UCSD-AML1 (cell line): ENCODE data around the gene NAA38.
A peak's percentile ranks its signal among the peaks of the same experiment; 100 is the strongest.
"Not testable (repeated sequence)": the region's sequence is repeated elsewhere in the genome, so short reads cannot be mapped to it uniquely, and the experiment has no call there.

Experiments used
- DNase-seq: peaks from one replicate; lab custom pipeline; 2025; ENCODE audit not compliant: unreplicated experiment; lab: John Stamatoyannopoulos, UW

Gene NAA38

DNA sequence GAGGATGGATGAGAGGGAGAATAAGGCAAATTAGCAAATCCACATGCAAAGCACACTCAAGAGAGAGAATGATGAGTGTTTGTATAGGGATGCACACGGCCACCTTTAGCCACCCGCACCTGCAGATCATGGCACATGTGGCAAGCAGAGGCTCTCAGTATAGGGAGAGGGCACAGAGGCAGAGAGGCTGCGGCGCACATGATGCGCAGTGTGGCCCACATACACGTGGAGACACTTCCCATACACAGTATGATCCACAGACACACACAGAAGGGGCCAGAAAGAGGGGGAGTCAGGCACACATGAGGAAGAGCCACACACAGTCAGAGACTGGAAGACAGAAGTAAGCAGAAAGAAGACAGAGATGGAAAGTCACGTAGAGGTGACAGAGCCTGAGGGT lies 24.7 kb upstream of the NAA38 start:
- no peak for DNase-seq

DNA sequence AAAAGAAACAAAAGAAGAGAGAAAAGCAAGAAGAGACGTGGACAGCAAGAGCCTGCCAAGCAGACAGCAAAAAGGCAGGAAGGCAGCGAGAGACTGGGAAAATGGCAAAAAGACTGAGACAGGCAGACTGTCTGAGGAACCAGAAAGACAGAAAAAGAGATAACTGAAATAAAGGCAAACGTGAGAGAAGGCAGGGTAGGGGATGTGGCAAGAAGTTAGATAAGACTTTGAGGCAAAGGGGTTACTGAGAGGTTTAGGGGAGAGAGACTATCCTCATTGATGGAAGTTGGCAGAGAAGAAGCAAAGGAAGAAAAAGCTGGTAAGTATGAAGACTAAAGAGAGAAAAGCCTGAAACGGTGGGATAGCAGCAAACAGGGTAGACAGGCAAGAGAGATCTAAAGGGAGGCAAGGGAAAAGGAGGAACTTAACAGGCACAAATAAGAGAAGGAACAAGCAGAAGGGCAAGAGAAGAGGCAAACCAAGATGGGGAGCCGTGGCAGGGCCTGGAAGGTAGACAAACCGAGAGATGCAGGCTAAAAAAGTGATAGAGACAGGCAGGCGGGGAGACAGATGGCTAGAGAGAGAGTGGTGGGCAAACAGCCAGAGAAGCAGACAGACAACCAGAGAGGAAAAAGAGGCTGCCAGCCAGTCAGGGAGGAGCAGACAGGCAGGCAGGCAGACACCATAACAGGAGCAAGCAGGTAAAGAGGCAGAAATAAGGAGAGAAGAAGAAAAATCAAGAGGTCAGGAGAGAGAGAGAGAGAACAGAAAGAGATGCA lies 24.1 kb upstream of the NAA38 start:
- no peak for DNase-seq

DNA sequence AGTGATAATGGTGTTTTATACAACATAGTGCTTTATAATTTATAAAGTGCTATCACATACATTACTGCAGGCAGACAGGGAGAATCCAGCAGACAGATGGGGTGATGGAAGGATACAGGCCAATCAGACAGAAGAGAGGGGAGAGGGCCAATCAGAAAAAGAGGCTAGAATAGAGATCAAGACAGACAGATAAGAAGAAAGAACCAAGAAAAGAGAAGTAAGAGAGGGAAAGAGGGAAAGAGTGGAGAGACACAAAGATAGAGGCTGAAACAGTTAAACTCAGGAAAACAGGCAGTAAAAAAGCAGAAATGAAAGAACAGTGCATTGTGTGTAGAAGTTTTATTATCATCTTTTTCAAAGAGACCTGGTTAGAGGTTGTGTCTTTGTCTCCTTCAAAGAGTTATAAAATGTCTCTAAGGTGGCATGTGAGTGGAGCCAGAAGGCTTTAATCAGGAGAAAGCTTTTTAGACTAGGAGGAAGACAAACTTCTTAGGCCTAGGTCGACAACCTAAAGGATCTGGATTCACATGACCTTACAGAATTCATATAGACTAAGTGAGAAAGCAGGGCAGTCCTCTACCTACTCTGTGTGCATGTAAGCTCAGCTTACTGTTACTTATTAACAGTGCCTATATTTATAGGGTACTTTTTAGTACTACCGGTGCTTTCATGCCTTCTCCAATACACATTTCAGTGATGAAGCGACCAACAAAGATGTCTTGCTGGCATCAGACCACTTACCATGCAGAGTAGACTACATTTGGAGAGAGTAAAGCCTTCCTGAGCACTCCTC lies 22.9 kb upstream of the NAA38 start:
- no peak for DNase-seq

DNA sequence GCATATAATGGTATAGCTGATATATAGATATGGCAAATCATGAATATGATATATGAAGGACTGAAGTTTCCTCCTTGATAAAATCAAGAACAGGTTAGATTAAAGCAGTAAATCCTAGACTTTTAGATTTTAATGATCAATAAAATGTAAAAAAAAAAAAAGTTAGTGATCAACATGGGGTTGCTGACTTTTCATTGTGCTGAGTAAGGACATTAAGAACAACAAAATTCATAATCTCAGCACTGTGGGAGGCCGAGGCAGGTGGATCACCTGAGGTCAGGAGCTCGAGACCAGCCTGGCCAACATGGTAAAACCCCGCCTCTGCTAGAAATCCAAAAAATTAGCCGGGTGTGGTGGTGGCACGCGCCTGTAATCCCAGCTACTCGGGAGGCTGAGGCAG lies 20.9 kb upstream of the NAA38 start:
- DNase-seq = no peak

DNA sequence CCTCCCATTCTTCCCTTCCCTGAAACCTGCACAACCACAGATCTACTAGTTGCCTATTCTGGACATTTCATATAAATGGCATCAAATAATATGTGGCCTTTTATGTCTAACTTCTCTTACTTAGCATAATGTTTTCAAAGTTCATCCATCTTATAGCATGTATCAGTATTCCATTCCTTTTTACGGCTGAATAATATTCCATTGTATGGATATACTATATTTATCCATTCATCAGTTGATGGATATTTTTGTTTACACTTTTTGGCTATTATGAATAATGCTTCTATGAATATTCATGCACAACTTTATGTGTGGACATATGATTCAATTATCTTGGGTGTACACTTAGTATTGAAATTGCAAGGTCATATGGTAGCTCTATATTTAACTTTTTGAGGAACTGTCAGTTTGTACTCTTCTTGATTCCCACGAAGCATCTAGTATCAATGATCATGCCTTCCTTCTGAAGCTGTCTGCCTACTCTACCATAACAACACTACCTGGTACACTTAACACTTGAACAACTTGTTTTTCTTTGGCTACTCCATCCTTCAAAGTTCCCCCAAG lies 18.5 kb upstream of the NAA38 start:
- no peak for DNase-seq

DNA sequence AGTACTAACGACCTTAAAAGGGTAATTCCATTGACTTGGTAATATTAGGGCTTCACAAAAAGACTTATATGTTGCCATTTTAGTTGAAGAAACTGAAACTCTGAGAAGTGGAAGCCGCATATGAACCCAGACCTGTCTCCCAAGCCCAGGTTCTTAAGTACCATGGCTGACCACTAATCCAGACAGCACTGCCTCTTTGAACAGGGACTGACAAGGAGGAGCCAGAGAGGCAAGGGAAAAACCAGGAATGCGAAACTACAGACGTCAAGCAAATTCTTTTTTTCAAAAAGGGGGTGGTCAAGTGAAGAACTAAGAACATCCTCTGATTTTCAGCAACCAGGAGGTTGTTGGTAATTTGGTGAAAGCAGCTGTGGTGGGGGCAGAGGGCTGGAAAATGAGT lies 15.7 kb upstream of the NAA38 start:
- no peak for DNase-seq

DNA sequence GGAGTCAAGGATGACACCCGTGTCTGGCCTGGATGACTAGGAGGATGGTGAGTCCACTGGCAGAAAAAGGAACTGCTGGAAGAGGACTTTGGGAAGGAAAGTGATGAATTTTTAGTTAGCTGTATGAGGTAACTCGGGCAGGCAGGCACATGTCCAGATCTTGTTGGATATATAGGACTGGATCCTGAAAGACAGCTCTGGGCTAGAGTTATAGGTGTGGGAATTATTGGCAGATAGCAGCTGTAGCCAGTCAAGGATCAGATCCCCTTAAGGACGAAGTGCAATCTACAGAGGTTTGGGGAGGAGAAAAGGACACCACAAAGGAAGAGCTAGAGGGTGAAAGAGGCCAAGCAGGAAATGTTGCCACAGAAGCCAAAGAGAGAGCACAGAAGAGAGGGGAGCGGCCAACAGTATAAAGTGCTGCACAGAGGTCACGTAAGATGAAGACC lies 10.5 kb upstream of the NAA38 start:
- no peak for DNase-seq

DNA sequence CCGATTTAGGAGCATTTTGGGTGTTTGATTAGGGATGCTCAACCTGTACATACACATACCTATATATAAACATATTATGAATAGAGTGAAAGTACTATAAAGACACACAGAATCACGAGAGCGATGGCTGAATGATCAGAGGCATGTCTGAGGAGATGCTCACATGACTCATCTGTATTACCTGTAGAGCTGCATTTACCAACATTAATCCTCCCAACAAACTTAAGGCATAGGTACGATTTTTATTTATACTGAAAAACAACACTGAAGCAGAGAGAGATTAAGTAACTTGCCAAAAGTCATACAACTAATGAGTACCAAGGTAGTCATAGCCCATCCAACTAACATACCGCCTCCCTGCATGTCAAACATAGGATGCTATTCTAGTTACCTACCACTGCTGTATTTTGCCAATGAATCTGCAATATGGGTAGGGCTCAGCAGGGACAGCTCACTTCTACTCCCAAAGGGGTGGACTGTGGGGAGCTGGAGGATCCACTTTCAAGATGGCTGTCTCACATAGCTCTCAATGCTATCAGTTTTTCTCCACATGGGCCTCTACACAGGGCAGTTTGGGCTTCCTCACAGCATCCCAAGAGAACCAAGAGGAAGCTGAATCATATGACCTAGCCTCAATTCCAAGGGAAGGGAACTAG lies 7.8 kb upstream of the NAA38 start:
- DNase-seq = no peak

DNA sequence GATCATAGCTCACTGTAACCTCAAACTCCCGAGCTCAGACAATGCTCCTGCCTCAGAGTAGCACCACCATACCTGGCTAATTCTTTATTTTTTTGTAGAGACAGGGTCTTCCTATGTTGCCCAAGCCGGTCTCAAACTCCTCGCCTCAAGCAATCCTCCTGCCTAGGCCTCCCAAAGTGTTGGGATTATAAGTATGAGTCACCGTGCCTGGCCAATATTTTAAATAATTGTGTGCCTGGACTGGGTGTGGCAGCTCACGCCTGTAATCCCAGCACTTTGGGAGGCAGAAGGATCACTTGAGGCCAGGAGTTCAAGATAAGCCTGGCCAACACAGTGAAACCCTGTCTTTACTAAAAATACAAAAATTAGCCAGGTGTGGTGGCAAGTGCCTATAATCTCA lies 7.0 kb upstream of the NAA38 start:
- not testable (repeated sequence) for DNase-seq

DNA sequence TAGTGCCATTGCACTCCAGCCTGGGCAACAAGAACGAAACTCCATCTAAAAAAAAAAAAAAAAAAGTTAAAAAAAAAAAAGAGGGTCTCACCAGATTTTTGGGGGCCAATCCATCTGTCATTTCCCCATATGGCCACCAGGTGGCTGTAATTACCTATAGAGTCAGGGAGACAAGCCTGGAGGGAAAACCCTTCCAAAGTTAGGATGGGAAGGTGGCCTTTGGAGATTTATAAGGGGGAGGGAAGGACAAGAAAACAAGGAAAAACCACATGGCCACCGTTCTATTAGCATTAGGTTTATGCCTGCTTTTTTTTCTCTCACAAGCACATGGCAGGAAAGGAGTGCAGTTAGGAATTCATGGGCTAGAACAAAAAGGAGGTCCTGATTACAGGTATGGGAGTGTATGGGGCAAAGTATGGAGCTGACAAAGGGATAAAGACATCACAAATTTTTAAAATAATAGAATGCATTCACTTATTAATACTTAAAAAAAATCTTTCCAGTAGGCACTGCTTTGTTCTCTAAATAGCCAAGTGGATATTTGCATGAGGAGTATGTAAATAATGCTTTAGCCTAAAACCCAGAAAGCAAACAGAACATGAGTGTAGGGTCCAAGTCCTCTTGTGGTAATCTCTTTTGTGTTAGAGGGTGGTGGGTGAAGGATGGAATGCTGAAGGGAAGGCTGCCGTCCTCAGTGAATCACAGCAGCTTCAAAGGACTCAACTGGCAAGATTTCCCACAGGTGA lies 5.5 kb upstream of the NAA38 start:
- DNase-seq = no peak

DNA sequence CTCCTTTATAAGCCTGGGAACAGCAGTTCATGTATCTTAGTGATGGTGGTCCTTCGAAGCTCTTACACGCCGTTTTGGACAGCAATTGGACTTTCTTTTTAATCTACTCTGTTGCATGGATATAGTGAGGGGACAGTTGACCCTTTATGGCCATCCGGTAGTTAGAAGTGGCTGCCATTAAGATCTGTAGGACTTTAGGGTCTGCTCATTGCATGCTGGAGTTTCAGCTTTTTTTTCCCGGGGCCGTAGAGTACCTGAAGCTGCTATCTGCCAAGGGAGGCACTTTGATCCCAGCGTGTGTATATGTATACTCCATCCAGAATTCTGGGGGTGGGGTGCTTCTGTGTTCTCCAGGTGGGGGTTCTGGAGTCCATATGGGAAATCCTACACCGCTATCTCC lies 1.7 kb upstream of the NAA38 start:
- no peak for DNase-seq

DNA sequence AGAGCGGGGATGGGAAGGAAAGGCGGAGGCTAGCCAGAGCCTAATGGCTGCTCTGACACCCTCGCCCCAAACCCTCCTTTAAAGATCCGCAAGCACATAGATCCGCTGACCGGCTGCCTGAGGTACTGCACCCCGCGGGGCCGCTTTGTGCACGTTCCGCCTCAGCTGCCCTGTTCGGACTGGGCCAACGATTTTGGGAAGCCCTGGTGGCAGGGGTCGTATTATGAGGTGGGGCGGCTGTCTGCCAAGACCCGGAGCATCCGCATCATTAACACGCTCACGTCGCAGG lies 1.1 kb upstream of the NAA38 start:
- no peak for DNase-seq

DNA sequence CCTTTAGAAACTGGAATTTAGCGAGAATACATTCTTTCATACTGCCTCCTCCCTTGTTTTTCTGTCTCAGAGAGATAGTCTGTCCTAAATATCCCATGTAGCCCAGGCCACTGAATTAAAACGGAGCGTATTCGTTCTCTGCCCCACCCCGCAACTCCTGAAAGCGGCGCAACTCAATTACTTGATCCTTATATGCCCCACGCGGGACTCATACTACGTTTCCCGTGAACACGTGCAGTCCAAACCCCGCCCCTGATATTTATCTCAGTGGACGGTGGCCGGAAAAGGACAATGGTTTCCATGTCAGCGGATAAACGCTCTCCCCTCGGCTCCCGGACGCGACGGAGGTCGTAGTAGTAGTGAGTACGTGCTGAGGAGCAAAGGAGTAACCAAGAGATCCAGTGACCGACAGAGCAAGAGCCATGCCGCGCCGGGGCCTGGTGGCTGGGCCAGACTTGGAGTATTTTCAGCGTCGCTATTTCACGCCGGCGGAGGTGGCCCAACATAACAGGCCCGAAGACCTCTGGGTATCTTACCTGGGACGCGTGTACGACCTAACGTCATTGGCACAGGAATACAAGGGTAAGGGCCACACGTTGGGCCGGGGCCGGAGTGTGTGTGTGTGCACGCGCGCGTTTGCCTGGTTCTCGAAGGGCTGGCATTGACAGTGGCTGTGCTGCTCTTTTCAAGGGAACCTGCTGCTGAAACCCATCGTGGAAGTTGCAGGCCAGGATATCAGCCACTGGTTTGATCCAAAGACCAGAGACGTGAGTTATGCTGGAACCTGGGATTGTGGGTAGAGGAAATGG lies 558 bp upstream of the NAA38 start, which contains the start of gene CYB5D1:
Gene CYB5D1, plus strand, starts transcription at position 291 of the 809 bp plus-strand sequence. Its CDS starts 132 bp downstream, at position 423.
- DNase-seq = peak; percentile 89

DNA sequence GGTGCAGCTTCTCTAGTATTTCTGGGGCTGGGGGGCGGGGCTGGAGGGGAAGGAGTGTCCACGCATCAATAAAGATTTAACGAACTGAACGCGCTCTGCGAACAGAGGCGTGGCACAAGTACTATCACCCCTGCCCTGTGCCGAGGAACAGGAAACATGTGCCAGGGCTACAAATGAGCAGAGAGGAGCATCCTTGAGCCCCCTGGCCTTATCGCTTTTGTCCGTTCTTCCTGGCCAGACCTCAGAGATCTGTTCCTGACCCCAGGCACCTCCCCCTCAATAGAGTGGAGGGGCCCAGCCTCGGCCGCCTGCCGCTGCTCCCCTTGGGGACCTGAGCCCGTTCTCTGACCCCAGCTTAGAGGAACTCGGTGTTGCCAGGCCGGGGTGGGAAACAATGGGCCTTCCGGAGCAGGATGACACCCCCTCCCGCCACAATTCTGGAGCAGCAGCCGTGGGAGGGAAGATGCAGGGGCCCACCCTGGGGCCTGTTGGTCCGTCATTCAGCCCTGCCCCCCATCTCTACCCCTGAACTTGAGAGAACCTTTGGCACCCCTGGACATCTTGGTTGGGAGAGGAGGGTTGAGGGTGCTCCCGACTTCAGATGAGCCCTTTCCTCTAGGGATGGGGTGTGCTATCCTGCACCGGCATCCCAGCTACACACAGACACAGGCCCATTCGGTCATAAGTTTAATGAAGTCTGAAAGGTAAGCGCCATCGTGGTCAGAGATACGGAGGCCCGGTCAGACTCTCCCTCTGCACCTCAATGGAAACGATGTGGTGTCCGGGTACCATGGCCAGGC lies 1.1 kb downstream of the NAA38 start:
- peak; percentile 73 for DNase-seq

DNA sequence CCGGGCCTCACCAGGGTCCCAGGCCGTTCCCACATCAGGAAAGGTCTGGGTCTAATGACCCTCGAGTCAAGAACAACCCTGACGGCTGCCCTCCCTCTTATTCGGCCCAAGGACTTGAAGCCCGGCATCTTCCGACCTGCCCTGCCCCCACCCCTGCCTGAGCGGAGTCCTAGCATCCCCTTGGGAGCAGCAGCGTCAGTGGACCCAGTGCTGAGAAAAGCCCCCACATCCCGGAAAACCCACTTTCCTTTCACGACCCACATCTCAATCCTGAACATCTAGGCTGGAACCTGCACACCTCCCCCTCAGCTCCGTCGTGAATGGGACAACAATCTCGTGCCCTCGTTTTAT lies 1.7 kb downstream of the NAA38 start:
- DNase-seq = no peak

DNA sequence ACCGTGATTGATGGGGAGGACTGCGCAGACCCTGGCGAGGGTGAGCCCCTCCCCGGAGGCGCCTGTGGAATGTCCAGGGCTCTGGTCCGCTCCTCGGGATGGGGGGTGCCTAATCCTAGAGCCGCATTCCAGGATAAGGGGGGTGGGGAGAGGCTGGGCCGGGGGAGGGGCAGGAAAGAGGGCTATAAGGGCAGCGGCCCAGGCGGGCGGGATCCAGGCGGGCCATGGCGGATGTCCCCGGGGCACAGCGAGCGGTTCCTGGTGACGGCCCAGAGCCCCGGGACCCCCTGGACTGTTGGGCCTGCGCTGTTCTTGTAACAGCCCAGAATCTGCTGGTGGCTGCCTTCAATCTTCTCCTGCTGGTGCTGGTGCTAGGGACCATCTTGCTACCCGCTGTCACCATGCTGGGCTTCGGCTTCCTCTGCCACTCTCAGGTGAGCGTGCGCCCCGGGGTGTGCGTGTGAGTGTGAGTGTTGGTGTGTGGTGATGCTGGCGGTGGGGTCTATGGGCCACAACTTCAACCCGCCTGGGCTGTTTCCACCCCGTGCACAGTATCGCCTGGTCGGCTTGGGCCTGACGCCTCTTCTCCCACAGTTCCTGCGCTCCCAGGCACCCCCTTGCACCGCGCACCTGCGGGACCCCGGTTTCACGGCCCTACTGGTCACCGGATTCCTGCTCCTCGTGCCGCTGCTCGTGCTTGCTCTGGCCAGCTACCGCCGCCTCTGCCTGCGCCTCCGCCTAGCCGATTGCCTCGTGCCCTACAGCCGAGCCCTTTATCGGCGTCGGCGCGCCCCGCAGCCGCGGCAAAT lies 2.3 kb downstream of the NAA38 start, which contains the start of gene TMEM88:
Gene TMEM88, plus strand, starts transcription at position 216 of the 809 bp plus-strand sequence. Its CDS starts 9 bp downstream, at position 225.
- DNase-seq = no peak

DNA sequence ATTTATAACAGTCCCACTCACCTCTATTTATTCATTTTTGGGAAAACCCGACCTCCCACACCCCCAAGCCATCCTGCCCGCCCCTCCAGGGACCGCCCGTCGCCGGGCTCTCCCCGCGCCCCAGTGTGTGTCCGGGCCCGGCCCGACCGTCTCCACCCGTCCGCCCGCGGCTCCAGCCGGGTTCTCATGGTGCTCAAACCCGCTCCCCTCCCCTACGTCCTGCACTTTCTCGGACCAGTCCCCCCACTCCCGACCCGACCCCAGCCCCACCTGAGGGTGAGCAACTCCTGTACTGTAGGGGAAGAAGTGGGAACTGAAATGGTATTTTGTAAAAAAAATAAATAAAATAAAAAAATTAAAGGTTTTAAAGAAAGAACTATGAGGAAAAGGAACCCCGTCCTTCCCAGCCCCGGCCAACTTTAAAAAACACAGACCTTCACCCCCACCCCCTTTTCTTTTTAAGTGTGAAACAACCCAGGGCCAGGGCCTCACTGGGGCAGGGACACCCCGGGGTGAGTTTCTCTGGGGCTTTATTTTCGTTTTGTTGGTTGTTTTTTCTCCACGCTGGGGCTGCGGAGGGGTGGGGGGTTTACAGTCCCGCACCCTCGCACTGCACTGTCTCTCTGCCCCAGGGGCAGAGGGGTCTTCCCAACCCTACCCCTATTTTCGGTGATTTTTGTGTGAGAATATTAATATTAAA lies 3.1 kb downstream of the NAA38 start:
- no peak for DNase-seq

DNA sequence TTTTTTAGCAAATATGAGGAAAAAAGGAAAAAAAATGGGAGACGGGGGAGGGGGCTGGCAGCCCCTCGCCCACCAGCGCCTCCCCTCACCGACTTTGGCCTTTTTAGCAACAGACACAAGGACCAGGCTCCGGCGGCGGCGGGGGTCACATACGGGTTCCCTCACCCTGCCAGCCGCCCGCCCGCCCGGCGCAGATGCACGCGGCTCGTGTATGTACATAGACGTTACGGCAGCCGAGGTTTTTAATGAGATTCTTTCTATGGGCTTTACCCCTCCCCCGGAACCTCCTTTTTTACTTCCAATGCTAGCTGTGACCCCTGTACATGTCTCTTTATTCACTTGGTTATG lies 3.7 kb downstream of the NAA38 start:
- no peak for DNase-seq
